ENCODE data around the gene SCAMP2. TPM values are rescaled to one million over a fixed set of nuclear protein-coding genes. Genes with fewer than 3 reads are reported as not detected.

The SCAMP2 gene
- total RNA-seq, 1 experiment from 2014 or later, result 50.2 TPM

DNA sequence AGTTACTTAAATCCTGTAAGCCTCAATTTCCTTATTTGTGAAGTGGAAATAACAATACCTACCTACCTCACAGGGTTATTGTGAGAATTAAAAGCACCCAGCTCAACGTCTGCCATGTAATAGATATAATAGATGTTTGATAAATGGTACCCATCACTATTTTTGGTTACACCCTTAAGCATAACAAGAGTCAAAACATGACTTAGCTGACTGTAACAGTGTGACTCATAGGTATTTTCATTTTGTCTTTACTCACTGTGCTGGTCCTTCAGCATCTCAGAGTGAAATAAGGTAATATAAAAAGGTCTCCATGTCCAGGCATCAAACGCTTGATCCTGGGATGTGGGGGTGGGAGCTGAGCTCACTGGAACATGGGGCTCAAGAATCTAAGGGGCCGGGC lies 43.7 kb downstream of the SCAMP2 start:
- Histone ChIP-seq H4K20me1 (ENCODE audit: control insufficient read depth, insufficient read depth, insufficient read length) (no peaks in the 10 kb centered on the region), H2BK120ac (ENCODE audit: low read depth, low read length, poor library complexity, severe bottlenecking) (no peak overlapping the region), H3K14ac (ENCODE audit: insufficient read depth, low read length) (no peak overlapping the region), H3K9ac (ENCODE audit: extremely low read depth, insufficient read length, low read length) (no peak overlapping the region), H2BK20ac (ENCODE audit: low read depth, low read length, poor library complexity, severe bottlenecking) (no peak overlapping the region), H2AFZ (ENCODE audit: low read length) (no peak overlapping the region), H4K8ac (replicated peaks; ENCODE audit: insufficient read length, low read depth, low read length) (no peak overlapping the region), H3K56ac (ENCODE audit: insufficient read length, low read depth, low read length) (no peak overlapping the region), H3K18ac (ENCODE audit: insufficient read length, low read depth, low read length) (no peak overlapping the region), H3K23ac (ENCODE audit: insufficient read length, low read depth, low read length) (no peak overlapping the region), H3K4me1 (ENCODE audit: insufficient read depth, low read length) (no peaks in the 10 kb centered on the region), H2BK12ac (ENCODE audit: insufficient read length, low read depth, low read length) (no peak overlapping the region), H3K23me2 (ENCODE audit: insufficient read length, low read depth, low read length, poor library complexity, severe bottlenecking) (no peaks in the 10 kb centered on the region), H3K27ac (ENCODE audit: insufficient read length, low read depth, low read length) (no peak overlapping the region), H3K9me3 (ENCODE audit: control insufficient read depth, low read depth, low read length) (no peaks in the 10 kb centered on the region), H3K79me1 (ENCODE audit: insufficient read depth, low read depth, low read length, poor library complexity, severe bottlenecking) (no peaks in the 10 kb centered on the region), H4K91ac (ENCODE audit: insufficient read length, low read depth, low read length) (no peak overlapping the region), H3K27me3 (ENCODE audit: insufficient read depth, low read length) (peaks cover 10% of the 10 kb centered on the region; the same call in 1 of the 2 replicates), H3T11ph (ENCODE audit: low read length) (no peak overlapping the region), H3K4me2 (ENCODE audit: insufficient read depth, insufficient read length, low read length) (no peak overlapping the region), H2BK15ac (ENCODE audit: low read depth, low read length) (no peak overlapping the region), H3K4ac (ENCODE audit: low read depth, low read length) (no peak overlapping the region), H4K5ac (ENCODE audit: insufficient read length, low read depth, low read length) (no peak overlapping the region), H3K79me2 (ENCODE audit: insufficient read depth, low read length) (no peaks in the 10 kb centered on the region), H2BK5ac (ENCODE audit: insufficient read length, low read length) (no peak overlapping the region), H2AK5ac (ENCODE audit: insufficient read length, low read length) (no peak overlapping the region)
- Mint-ChIP-seq H3K27me3 (ENCODE audit: low read depth) (peaks cover 56% of the 10 kb centered on the region), H3K9me3 (no peaks in the 10 kb centered on the region), H3K36me3 (ENCODE audit: insufficient read depth in 1 of 3, low read depth in 3 of 3) (no peaks in the 10 kb centered on the region), H3K27ac (no peak overlapping the region), H3K4me3 (no peak overlapping the region), H3K4me1 (peaks cover 4 to 30% of the 10 kb centered on the region in 2 experiments; a peak in 3 of 4 replicates)
- TF ChIP-seq, protein P1, sequence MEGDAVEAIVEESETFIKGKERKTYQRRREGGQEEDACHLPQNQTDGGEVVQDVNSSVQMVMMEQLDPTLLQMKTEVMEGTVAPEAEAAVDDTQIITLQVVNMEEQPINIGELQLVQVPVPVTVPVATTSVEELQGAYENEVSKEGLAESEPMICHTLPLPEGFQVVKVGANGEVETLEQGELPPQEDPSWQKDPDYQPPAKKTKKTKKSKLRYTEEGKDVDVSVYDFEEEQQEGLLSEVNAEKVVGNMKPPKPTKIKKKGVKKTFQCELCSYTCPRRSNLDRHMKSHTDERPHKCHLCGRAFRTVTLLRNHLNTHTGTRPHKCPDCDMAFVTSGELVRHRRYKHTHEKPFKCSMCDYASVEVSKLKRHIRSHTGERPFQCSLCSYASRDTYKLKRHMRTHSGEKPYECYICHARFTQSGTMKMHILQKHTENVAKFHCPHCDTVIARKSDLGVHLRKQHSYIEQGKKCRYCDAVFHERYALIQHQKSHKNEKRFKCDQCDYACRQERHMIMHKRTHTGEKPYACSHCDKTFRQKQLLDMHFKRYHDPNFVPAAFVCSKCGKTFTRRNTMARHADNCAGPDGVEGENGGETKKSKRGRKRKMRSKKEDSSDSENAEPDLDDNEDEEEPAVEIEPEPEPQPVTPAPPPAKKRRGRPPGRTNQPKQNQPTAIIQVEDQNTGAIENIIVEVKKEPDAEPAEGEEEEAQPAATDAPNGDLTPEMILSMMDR (conservative IDR thresholded peaks at IDR 0.05), result no peak
- no CpG with 5 or more reads among the region's 3 CpGs for WGBS (ENCODE audit: extremely low coverage, insufficient read length, low lambda C conversion rate)
- DNase-seq, result no peak
